ENCODE measurements around the gene TAS2R40.
"Not testable (repeated sequence)": the region's sequence is repeated elsewhere in the genome, so short reads cannot be mapped to it uniquely, and the experiment has no call there.

TAS2R40 gene

DNA sequence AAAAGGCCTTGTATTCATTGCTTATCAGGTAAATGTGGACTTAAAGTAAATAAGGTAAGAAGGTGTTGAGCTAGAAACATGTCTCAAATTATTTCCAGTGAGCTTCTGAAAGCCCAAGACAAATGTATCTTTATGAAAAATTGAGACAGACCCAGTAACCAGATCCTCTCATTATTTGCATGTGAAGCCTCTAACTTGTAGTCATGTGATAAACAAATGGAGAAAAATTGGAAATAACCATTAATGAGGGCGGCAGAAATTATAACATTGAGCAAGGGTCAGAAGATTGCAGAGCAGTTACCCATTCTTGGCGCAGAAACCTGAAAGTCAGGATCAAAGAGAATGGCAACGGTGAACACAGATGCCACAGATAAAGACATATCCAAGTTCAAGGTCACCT, at the start of gene TAS2R40:
Gene TAS2R40 (plus strand): TSS at position 301 of the 400 bp plus-strand sequence. CDS start 42 bp downstream, at position 343.
- in situ Hi-C loops (cut with HindIII; ENCODE audit: low sequenced_read_pairs) = no loop called here

DNA sequence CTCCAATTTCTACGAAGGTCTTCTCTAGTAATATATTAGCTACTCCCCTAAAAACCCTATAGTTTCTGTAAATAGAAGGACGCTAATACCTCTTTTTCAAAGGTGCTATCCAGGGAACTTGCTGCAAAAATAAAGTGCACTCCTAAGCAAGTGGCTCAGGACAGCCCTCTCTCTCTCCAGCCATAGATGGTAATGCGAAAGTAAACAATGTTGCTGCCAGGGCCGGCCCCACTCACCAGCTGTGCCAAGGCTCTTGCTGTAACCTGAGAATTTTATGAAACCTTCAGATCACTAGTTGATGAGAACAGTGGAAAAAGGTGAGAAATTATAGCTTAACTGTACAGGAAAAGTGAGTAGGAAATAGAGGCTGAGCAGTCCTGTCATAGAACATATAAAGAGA, 49.5 kb upstream of the TAS2R40 start:
- in situ Hi-C loops (cut with HindIII; ENCODE audit: low sequenced_read_pairs) = no loop called here

DNA sequence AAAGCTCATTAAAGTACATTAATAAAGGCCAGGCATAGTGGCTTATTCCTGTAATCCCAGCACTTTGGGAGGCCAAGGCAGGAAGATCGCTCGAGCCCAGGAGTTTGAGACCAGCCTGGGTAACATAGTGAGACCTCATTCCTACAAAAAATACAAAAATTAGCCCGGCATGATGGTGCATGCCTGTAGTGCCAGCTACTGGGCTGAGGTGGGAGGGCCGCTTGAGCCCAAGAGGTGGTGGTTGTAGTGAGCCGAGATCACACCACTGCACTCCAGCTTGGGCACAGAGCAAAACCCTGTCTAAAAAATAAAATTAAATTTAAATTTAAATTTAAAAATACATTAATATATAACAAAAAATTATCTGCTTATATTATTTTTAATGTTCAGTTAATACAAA, 45.7 kb upstream of the TAS2R40 start:
- in situ Hi-C loops (cut with HindIII; ENCODE audit: low sequenced_read_pairs) = no loop called here

DNA sequence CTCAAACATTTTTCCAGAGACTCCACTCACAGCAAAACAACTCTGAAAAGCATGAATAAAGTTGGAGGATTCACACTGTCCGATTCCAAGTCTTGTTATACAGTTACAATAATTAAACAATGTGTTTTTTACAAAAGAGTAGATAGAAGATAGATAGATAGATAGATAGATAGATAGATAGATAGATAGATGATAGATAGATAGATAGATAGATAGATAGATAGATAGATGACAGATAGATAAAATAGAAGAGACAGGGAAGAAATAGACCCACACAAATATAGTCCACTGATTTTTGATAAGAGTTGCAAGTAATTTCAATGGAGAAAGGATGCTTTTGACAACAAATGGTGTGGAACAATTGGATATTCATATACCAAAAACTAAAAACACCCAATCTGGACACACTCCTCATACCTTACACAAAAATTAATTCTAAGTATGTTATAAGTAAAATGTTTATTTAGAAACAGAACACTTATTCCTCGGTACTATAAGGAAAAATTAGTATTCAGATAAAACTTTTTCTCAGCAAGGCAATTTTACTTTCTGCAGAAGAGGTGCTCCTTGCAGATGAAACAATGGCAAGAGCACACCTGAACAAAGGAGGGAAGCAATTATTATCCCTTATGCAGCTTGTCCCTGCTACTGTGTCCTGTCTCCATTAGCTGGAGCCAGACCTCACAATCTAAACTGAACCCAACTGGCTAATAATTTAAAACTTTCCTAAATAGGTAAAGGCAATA, 44.3 kb upstream of the TAS2R40 start:
- in situ Hi-C loops (cut with HindIII; ENCODE audit: low sequenced_read_pairs) = no loop called here

DNA sequence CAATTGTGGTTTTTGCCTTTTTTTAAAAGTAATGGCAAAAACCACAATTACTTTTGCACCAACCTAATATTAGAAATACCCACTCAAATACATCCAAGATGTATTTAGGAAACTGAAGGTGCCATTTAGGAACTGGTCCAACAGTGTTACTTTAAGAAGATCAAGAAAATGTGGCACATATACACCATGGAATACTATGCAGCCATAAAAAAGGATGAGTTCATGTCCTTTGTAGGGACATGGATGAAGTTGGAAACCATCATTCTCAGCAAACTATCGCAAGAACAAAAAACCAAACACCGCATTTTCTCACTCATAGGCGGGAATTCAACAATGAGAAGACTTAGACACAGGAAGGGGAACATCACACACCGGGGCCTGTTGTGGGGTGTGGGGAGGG, 41.1 kb upstream of the TAS2R40 start:
- in situ Hi-C loops (cut with HindIII; ENCODE audit: low sequenced_read_pairs) = not testable (repeated sequence)

DNA sequence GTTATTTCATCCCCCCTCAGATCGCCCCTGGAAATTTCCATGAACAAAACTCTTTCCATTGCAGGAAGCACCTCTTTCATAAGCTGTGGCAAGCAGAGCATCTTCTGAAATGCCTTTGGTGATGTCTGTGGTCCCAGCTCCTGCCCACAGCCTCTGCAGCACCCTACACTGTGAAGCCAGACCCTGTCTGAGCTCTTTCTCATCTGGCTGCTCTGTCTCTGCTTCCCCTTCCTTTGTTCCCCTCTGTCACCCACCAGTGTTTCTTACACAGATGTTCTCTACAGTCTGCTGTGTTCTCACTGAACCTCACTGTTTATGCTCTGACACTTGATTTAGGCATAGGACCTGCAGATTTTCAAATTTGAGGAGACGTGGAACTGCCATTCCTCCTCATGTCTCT, 40.5 kb upstream of the TAS2R40 start:
- in situ Hi-C loops (cut with HindIII; ENCODE audit: low sequenced_read_pairs) = no loop called here

DNA sequence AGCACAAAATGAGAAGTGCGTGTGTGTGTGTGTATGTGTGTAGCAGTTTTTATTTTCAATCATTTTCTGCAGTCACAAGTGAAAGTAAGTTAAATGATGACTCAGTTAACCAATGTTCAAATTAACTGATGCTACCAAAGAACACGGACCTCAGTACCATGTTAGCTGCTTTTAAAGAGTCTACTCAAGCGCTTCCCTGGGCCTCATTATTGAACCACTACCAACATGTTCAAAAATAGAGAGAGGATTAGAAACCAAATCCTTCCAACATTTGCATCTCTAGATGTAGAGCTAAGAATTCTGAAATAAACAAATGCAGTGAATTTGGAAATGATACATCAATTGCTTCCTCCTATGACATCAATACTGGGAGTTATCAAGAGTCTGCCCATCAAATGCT, 38.8 kb upstream of the TAS2R40 start, which contains the start of gene TAS2R39:
Gene TAS2R39 (plus strand): TSS at position 396 of the 400 bp plus-strand sequence. CDS start 0 bp downstream, at position 396.
- in situ Hi-C loops (cut with HindIII; ENCODE audit: low sequenced_read_pairs) = no loop called here

DNA sequence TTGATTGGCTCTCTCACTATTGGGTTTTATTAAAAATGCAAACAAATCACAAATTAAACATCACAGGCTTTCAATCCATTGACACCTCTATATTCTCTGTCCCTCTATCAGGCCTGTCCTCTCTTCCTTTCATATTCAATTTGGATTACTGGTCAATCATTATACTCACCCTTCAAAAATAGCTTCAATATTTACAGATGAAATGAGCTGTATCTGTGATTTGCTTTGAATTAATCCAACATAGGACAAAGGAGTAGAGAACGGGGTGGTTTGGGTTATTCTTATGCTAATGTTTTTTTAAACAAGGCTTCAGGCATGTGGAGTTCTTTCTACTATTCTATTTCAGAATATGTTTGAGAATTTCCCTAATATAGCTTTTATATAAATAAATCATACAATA, 36.3 kb upstream of the TAS2R40 start:
- in situ Hi-C loops (cut with HindIII; ENCODE audit: low sequenced_read_pairs) = no loop called here

DNA sequence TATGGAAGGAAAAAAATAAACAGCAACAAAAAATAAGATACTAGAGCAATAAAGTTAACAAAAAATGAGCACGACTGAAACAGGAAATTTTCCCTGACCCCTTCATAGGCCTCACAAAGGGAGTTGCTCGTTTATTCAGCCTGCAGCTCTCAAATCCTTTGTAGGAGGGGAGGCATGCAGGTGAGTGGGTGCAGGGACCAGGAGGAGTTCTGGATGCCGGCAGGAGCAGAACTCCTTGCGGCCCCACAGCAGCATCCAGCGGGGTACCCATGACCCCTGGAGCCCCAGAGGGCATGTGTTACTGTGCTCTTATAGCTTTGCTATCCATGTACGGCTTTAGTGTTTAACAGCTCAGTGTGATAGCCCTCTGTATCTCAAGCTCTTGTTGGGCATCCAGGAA, 32.8 kb upstream of the TAS2R40 start:
- in situ Hi-C loops (cut with HindIII; ENCODE audit: low sequenced_read_pairs) = no loop called here

DNA sequence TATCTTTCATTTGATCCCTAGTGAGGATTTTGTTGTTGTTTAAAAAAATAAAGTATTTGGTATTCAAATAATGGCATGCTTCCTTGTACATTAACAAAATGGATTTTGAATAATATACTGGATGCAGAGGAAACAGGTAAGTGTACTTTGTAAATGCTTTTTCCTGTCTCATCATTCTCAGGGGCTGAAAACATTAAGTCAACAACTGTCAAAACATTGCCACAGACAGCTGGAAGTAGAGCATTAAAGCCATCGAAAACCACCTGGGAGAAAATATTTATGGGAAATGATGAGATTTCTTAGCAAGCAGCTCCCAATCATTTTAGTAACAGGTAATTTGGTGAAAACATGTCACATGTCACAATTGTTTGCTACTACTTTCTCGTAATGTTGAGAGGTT, 28.0 kb upstream of the TAS2R40 start:
- in situ Hi-C loops (cut with HindIII; ENCODE audit: low sequenced_read_pairs) = no loop called here

DNA sequence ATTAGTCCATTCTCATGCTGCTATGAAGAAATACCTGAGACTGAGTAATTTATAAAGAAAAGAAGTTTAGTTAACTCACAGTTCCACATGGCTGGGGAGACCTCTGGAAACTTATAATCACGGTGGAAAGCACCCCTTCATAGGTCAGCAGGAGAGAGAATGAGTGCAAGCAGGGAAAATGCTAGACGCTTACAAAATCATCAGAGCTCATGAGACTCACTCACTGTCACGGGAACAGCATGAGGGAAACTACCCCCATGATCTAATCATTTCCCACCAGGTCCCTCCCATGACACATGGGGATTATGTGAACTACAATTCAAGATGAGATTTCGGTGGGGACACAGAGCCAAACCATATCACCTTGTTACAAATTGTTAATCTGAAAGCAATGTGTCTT, 22.8 kb upstream of the TAS2R40 start:
- in situ Hi-C loops (cut with HindIII; ENCODE audit: low sequenced_read_pairs) = no loop called here

DNA sequence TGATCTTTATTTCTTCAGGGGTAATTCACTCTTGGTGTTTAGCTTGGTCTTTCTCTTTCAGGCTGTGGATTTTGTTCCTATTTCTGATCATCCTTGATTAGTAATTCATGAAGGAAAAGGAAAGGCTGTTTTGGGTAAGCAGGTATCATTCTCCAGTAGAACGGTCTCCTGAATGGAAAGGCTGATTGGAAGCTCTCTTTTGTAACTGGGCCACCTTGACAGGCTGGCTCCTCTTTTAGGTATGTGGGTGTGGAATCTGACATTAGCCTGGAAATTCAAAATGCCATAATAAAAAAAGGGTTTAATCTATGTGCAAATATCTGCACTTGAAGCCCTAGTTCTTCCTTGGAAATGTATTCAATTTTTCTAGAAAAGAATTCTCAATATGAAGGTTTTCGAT, 19.7 kb upstream of the TAS2R40 start:
- in situ Hi-C loops (cut with HindIII; ENCODE audit: low sequenced_read_pairs) = no loop called here

DNA sequence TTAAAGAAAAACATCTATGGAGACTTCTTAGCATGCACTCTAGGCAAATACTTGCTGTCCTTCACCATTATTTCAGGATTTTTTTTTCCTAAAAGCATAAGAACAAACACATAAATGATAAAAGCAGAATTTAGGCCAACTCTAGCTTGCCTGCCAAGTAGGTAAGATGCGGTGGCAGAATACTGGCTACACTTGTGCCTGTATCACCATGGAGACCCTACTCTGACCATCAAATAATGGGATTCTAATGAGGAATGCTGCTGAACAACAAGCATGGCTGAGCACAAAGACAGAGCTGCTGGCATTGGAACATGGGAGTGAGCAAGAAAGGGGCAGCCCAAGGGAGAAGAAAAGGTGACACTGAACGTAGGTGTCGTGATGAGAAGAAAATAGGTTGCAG, 18.5 kb upstream of the TAS2R40 start:
- in situ Hi-C loops (cut with HindIII; ENCODE audit: low sequenced_read_pairs) = no loop called here

DNA sequence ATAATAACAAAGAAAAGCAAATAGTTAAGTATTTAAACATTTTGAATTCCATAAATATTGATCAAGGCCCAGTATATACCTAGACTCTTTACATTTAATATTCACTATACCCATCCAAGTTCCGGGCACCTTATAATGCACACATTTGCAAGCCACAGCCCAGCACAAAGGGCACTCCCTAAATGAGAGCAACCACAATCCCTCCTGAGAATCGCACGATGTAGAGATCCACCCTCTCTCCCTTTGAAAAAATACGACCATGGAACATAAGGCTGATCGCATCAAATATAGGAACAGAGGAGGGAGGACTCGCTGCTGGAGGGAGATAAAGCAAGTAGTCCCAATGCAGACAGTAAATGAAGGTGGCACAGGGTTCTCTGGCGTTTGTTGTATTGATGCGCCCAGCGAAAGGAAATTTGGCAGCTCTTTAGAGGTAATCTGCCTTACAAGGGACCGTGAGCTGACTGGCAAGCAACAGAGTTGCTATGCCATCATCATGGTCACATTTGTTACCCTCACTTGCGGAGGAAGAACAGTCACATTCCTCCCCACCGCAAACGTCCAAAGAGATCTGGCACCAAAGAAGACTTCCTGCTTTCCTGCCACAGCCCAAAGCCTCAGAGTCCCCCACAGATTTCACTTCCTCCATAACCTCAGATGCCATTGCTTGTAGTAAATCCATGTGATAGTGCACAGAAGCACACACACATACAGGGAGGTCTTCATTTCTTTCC, 16.1 kb upstream of the TAS2R40 start:
- in situ Hi-C loops (cut with HindIII; ENCODE audit: low sequenced_read_pairs) = no loop called here

DNA sequence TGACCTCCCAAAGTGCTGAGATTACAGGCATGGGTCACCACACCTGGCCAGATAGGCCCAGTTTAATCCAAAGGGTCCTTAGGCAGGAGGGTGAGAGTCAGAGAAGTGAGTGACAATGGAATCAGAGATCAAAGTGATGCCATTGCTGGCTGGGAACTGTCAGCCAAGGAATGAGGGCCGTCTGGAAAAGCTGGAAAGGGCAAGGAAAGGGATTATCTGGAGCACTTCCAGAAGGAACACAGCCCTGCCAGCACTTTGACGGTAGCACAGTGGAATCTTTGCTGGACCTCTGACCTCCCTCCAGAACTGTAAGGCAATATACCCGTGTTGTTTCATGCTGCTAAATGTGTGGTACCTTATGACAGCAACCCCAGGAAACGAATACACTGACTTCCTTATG, 11.3 kb upstream of the TAS2R40 start:
- in situ Hi-C loops (cut with HindIII; ENCODE audit: low sequenced_read_pairs) = no loop called here

DNA sequence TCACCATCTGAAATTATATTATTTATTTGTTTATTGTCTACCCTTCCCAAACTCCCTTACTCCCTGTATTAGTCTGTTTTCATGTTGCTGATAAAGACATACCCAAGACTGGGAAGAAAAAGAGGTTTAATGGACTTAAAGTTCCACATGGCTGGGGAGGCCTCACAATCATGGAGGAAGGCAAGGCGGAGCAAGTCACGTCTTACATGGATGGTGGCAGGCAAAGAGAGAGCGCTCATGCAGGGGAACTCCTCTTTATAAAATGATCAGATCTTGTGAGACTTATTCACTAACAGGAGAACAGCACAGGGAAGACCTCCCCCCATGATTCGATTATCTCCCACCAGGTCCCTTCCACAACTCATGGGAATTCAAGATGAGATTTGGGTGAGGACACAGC, 8.4 kb upstream of the TAS2R40 start:
- in situ Hi-C loops (cut with HindIII; ENCODE audit: low sequenced_read_pairs) = not testable (repeated sequence)

DNA sequence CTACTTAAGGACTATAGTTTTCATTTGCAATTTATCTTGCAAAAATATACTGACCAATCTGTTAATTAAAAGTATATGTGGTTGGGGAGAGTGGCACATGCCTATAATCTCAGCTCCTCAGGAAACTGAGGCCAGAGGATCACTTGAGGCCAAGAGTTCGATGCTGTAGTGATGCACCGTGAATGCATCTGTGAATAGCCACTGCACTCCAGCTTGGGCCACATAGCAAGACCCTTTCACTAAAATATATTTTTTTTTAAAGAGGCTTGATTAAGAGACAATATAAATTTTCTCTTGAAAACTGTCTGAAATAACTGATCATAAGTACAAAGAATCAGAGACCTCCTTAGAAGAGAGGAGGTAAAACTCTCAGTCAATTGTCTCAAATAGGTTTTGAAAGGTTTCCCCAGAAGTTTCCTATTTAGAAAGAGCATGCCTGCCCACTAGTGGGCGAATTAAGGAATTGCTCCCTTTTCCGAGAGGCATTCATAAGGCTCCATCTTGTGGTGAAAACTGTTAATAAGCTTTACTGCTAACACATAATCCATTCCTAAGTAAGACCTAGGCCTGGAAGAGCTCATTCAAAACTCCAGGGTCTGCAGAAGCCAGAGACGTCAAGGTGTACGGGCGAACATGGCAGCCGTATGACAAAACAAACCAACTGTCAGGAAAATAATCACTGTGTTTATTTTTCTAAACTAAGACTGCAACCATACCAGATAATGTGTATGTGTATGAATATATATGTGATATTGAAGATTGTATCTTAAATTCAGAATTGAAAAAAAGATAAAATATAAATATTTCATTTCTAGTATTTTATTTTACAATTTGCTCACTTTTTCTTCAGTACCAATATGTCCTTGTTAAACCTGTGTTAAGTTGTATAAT, 6.8 kb upstream of the TAS2R40 start:
- in situ Hi-C loops (cut with HindIII; ENCODE audit: low sequenced_read_pairs) = loop anchor here (5.0 kb wide), 2 partner anchors 203 to 353 kb away; no protein-coding TSS in a partner anchor

DNA sequence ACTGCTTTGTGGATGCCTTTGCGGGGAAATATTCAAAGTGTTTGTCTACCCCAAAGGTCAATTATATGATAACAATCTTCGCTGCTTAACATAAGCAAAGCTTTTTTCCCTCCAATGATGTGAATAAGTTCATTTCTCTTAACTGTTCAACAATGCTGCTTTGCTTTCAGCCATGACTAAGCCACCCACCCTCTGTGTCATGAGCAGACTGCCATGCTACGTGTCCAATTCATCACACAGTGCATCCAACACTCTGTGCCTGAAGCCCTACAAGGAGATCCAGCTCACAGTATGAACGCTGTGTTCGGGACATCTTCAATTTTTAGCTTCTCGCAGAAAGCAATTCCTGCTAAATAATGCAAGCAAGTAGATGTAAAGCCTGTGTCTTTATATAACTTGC, 5.7 kb upstream of the TAS2R40 start:
- in situ Hi-C loops (cut with HindIII; ENCODE audit: low sequenced_read_pairs) = loop anchor here (5.0 kb wide), 2 partner anchors 204 to 354 kb away; no protein-coding TSS in a partner anchor

DNA sequence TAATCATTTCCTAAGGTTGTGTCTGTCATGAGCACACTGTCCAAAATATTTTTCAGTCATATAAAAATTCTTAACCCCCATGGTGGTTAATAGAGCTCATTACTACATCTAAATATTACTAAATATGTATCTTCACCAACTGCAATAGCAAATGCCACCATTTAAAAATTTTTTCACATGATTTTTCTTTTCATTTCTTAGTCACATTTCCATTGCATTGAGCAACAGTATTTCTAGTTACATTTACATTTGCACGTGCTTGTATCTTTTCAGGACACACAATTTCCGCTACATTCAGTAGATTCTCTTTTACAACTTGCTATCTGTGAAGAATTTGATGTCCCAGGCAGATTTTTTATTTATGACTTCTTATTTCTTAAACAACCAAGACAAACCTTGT, 5.2 kb upstream of the TAS2R40 start:
- in situ Hi-C loops (cut with HindIII; ENCODE audit: low sequenced_read_pairs) = loop anchor here (5.0 kb wide), 2 partner anchors 204 to 354 kb away; no protein-coding TSS in a partner anchor

DNA sequence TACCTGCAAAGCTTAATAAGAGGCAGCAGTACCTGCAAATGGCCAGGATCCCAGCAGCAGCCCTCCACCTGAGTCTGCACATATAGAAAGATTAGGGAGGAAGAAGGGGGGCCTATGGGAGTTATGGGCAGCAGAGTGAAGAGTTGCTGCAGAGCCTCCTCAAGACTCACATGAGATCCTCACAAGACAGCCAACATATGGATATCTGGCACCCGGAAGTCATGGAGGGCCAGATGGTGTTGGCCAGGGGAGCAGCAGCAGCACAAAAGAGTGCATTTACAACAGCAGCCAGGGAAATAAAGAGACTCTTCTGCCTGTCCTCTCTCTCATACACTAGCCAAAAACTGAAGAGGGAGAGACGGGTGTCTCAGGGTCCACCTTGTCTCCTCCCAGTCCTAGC, 4.0 kb upstream of the TAS2R40 start:
- in situ Hi-C loops (cut with HindIII; ENCODE audit: low sequenced_read_pairs) = loop anchor here (5.0 kb wide), 2 partner anchors 206 to 356 kb away; no protein-coding TSS in a partner anchor

DNA sequence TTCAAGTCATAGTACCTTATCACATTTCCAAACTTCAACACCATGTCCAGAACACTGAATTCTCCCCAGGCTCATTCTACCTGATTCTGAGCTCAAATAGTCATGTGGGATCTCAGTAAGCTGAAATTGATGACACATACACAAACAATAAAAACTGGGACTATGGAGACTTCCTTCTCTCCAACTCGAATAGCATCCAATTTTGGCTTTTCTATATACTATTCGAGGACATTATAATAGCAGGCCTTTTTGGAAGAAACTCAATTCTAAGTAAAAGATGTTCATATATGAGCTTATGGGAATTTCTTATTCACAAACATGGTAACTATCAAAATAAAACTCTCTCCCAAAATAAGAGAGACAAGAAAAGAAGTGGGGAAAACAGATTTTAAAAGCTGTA, 551 bp upstream of the TAS2R40 start:
- in situ Hi-C loops (cut with HindIII; ENCODE audit: low sequenced_read_pairs) = no loop called here

Data from endothelial cell of hepatic sinusoid (primary cell).